Left forelimb (tissue), 1 donor: ENCODE results near the gene CLK3.
"Not testable (repeated sequence)": the region's sequence is repeated elsewhere in the genome, so short reads cannot be mapped to it uniquely, and the experiment has no call there.

ENCODE experiments used
- DNase-seq: peaks from one replicate; pipeline ENCODE4 v3.0.0-alpha.2; 2018; ENCODE audit warnings: low spot score

The CLK3 gene

DNA sequence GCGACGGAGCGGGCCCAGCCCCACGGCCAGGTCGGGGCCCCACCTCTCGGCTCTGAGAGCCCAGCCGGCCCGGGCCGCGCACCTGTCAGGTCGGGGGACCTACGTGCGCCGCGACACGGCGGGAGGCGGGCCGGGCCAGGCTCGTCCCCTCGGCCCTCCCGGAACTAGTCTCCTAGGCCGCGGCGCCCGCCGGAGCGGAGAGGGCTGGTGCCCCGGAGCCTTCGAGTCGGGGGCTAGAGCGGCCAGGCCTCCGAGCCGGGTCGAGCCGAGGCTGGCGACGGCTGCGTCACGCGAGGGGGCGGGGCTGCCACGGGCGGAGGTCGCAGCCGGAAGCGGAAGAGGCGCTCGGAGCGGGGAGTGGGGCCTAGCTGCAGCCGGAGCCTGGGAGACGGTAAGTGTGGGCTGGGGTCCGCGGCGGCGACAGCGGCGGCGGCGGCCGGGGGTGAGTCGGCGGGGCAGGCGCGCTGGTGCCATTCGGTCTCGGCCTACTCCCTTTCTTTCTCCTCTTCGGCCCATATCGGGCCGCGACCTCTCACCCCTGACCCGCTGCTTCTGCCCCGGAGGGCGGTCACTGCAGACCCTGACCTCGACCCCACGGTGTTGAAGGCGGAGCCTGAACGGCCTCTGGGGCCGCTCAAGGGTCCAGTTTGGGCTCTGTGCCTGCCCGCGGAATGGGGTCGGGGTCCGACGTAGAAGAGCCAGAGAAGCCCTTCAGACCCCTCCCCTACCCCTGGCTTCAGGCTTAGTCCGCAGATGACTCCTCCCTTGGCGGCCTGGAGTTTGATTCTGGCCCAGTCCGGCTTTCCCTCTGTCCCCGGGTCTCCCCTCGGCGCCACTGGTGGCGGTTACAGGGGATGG is at the start of gene CLK3:
Gene CLK3, plus strand, starts transcription at position 329 of the 858 bp plus-strand sequence. CDS start 3,361 bp downstream, outside the sequence.
- DNase-seq: peak; percentile 98

DNA sequence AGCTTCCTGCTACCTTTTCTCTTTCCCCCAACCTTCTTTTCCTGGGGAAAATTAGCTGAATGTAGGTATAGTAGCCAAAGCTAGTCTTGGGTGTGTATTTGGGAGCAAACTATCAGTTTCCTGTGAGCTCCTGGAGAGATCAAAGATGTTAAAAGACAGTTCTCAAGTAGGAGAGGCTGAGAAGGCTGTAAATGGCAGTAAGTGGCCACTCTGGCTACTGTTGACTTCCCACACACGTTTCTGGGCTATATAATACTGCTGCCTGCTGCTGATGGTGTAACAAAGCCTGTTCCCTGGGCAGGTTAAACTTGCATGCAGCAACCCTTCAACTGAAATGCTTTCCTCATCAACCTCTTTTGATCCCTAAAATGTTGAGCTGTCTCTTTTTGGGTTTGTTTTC is 47.0 kb upstream of the CLK3 start:
- no peak for DNase-seq

DNA sequence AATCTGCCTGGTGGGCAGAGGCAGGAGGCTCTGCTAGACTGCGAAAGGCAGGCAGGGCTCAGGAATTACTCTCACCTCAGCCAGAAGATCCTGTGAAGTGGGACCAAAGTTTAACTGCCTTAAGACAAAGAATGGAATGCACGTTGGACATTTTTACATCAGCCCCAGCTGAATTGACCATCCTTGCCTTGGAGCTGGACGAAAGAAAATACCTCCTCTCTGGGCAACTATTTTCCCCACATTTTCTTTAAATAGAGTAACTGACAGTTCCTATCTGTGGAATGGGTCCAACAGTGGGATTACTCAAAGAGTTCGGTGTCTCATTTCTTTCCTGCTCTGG is 45.9 kb upstream of the CLK3 start:
- no peak for DNase-seq

DNA sequence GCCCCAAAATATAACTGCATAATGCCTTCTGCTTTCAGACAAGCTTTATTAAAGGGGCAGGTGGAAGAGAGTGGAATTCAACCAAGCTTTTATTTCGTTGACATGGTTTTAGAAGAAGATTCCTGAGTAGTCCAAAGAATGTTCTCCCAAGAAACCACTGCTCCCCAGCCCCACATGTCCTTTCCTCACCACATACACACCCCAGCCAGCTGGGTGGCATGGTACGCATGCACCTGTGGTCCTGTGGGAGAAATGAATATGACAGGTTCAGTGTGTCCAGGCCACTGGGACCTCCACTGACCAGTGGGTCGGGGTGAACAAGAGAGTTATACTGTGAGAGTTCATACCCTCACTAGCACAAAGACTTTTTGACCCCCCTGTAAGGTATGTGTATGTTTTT is 44.4 kb upstream of the CLK3 start:
- no peak for DNase-seq

DNA sequence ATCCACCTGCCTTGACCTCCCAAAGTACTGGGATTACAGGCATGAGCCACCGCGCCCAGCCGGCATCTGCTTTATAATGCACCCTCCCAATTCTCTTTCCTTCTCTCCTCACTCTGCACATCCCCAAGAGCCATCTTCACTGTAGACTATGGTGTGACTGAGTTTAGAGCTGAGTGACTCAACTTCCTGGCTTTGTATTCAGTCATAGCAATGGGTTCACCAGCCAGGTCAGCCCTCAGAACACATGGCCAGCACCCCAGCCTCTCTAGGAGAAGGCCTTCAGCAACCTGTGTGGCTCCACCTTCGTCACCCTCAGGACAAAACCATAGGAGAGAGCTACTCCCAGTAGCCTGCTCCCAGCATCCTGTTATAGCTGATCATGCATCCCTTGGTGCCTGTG is 41.6 kb upstream of the CLK3 start:
- no peak for DNase-seq

DNA sequence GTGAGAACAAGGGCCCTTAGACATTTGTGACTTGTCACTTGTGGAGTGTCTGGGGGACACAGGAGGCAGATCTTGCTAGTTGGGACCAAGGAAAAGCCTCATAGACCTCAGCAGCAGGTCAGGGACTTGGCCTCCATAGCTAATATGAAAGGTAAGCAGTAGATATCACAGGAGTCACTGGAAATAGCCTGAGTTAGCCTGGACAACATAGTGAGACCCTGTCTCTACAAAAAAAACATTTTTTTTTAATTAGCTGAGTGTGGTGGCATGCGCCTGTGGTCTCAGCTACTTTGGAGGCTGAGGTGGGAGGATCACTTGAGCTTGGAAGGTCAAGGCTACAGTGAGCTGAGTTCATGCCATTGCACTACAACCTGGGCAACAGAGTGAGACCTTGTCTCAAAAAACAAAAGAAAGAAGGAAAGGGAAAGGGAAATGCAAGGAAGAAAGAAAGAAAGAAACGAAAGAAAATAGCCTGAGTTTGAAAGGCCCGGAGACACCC is 37.1 kb upstream of the CLK3 start:
- no peak for DNase-seq

DNA sequence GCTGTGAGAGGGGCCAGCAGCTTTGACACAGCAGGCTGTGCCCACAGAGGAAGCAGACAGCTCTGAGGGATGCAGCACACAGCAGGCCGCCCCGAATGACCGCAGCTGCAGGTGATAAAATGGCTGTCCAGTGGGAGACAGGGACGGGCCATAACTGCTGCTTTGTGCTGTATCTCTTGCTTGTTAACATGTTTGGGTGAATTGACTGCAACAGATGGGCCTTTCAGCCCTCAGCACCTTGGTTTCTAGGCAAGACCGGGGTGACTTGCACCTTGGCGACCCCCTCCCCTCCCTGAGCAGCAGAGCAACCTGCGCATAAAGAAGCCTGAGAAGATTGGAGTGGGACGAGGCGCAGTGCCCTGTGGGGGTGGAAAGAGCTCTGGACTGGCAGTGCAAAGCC is 36.6 kb upstream of the CLK3 start:
- DNase-seq: no peak

DNA sequence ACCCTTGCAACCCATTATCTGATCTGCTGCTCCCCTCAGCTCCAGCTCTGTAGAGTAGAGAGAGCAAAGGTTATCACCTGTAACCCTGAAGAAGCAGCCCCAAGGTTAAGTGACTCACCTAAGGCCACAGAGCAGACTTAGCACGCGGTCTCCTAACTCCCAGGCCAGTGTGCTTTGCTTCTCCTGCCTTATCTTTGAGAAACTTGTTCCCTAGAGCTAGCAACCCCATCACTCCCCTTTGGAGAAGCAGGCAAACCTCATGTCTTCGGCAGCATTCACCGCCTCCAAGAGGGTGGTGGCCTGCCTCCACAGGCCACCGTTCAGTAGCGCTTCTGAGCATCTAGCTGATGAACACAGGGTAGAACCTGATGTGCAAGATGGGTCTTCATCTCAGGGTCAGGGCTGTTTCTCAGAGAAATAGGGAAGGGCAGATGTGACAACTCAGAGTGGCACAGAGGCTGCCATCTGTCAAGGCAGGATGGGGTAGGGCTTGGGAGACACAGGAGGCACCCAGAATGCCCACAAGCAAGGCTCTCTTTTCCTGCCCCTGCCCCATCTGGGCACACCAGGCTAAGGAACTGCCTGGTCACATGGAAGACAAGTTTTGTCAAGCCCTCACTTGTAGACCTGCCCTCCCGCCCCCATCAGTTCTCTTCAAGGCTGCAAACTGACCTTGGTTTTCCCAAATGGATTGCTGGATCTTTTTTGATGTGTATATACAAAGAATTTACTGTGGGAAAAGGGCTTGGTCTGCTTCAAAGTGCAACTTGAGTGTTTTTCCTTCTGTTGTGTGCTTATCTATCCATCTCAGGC is 34.9 kb upstream of the CLK3 start:
- DNase-seq: no peak

DNA sequence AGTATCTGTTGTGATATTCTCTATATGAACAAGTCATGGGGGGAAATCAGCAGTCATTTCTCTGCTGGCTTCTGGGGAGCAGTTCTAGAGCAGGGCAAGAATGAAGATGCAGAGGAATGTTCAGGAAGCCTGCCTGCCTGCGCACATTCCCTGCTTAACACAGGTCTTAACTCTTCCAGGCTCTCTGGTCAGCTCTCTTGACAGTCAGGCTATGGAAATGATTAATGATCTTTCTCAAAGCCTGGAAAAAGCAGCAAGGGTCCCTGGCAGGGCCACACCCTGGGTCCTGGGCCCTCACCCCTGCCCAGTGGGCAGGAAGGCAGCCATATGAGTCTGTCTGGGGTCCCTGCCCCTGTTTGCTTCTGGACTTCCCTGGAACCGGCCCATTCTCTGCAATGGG is 31.4 kb upstream of the CLK3 start:
- DNase-seq: no peak

DNA sequence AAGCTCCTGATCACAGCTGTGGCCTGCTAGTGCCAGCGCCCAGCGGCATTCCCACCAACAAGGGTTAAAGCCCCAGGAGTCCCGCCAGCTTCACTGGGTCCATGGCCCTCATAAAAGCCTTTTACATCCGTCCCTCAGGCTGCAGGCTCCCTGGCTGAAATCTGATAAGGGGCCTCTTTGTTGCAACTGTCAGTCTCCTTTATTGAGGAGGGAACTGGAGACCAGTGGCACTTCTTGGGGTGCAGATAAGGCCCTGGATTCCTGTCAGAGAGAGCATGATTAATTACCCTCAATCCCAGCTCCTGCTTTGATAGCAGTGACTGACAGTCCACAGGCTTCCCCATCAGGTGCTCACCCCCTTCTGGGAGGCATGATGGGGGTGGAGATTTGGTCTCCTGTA is 30.9 kb upstream of the CLK3 start:
- DNase-seq: no peak

DNA sequence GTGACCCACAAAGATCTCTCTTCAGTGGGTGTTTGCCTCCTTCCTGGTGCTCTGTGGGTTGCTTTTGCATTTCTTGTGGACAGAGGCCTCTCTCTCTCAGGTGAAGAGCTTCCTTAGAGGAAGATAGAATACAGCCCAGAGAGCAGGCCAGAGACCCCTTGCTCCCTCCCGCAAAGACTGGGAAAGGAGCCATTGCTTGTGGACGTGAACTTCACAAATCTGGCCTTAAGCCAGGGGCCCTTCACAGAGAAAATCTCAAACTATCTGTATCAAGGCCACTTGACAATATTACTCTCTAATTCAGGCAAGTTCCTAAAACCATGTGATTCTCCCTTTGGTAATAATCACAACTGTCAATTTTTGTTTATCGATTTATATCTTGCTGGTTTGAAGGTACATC is 30.4 kb upstream of the CLK3 start:
- no peak for DNase-seq

DNA sequence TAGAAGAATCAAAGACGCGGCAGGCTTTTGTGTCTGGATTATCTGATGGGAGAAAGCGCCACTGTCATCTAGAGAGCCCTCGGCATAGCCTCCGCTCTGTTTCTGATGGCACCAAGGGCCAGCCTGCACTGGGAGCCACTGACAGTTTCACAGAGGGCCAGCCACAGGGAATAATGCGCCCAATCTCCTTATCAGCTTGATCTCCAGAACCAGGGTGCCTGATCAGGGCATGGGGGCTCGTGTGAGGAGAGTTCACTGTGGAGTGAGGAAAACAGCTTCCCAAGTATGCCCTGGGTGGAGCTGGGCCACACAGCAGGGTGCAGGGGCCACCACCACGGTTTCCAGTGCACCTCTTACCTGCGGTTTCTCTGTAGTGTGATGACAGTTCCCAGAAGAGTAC is 29.8 kb upstream of the CLK3 start:
- no peak for DNase-seq

DNA sequence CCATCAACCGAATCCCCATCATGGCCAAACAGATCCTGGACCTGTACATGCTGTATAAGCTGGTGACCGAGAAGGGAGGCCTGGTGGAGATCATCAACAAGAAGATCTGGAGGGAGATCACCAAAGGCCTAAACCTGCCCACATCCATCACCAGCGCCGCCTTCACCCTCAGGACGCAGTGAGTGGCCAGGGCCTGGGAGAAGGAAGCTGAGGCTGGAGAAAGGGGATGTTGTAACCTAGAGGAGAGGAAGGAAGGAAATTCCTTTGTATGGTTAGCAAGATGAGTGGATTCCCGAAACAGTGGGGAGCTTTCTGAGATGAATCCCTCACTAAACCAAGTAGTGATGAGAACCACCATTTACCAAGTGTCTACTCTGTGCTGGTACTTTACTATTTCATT is 25.8 kb upstream of the CLK3 start:
- no peak for DNase-seq

DNA sequence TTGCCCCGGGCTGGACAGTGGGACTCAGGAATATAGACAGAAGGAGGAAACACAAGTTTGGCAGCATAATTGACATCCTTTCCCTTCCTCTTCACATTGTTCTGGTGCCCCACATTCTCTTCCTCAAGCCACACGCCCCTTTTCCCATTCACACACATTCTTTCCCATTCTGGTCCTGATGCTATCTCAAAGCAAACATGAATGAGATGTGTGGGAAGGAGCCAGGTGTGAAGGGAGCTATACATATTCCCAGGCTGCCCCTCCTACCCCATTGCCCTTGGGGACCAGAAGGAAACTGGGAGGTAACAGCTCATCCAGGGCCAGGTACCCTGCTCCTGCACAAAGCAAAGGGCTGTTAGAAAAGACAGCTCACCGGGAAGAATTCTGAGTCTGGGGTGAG is 23.4 kb upstream of the CLK3 start:
- no peak for DNase-seq

DNA sequence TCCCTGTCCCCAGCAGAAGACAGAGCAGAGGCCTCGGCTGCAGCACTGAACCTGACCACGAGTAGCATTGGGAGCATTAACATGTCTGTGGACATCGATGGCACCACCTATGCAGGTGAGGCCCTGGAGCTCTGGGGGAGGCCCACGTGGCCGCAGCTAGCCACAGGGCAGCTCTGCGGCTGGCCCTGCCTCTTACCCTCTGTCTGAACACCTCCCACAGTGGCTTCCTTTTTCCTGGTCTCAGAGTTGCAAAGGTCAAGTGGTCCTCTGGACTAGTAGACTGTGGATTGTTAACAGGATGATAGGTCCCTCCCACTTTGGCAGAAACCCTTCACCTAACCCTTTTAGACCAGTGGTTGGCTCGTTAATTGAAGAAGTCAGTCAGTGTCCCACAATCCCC is 22.5 kb upstream of the CLK3 start:
- no peak for DNase-seq

DNA sequence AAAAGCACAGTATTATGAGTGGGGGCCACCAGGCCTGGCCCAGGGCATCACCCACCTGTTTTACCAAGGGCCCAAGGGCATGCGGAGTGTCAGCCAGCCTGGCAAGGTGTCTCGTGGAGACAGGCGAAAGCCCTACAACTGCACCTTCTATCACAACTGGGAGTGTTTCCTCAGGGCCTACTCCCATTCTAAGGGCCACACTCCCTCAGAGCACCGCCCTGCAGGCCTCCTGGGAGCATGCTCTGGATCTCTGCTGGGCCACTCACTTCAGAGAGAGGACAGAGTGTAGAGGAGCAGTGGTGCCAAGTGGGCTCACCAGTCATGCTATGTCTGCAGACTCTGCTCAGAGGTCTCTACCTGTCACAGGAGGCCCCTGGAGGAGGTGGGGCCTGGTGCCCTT is 21.2 kb upstream of the CLK3 start:
- DNase-seq: no peak

DNA sequence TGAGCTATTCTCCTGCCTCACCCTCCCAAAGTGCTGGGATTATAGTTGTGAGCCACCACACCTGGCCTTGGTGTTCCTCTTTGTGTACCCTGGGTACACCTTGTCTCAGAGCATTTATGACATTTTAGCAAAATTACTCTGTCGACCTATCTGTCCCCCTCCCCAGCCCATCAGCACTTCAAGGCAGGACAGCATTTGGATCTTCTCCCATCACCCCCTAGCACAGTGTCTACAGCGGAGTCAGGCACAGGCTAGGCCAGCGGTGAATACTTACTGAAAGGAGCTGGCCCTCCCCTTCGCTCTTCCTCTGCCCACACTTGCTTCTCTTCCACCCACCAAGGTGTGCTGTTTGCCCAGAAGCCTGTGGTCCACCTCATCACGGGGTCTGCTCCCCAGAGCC is 20.4 kb upstream of the CLK3 start:
- DNase-seq: no peak

DNA sequence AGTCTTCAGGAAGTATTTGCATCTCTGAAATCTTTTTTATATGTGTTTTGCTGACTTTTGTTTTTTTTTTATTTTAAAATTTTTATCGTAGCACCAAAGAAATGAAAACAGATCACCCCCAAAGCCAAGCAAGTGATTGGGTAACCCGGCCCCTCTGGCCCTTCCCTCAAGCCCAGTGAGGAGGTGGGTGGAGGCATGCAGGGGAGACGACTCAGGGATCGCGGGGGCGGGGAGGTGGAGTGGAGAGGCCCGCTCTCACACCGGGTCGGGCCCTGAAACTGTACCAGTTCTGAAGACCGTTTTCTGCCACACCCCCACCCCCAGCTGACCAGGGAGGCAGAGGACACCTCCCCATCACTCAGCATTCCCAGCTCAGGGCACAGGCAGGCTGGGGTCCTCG is 18.9 kb upstream of the CLK3 start:
- DNase-seq: not testable (repeated sequence)

DNA sequence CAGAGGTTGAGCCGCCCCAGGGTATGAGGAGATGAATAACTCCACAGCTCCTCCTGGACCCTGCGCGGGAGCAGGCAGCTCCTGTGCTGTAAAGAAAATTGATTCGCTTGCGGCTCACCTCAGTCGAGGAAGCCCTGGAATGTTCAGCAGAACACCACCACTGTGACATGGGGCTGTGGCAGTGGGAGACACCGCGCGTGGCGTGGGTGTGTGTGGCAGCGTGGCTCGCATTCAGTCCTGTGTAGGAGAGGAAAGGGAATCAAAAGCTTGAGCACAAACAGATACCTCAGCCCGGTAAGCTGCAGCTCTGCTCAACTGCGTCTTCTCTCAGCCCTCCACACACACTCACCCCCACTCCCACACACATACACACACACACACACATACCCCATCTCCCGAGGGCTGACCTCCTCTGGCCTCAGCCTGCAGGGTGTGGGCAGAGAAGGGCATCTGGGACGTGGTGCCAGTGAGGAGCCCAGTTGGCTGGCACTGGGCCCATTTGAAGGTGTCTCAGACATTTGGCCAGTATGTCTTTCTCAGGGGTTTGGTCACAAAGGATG is 18.4 kb upstream of the CLK3 start:
- not testable (repeated sequence) for DNase-seq

DNA sequence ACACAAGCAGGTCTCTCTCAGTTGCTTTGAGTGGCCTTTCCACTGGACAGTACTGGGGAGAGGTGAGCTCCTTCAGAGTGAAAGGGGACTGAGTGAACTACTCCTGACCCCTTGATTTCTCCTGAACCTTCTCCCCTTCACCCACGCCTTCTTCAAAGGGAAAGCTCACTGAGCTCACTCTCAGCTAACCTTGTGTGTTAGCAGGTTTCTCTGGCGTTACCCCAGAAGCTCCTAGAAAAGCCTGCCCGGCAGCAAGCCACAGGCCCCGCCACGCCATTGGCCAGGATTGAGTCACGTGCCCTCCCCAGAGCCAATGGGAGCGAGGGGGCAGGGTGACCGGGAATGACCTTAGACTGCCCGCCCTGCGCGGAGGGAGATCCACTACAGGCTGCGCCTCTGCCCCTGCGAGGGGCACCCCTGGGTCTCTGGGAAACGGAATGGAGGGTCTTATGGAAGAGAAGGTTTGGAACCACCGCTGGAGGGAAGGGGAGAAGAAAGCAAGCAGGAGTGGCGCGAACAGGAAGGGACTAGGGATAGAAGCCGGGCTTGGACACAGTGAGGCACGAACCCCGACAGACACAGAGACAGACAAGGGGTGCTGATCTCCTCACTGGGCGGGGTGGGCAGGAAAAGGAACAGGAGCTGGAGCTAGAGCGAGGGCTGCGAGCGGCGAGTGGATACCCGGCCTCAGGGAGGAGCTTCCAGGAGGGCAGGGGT is 17.4 kb upstream of the CLK3 start:
- DNase-seq: peak; percentile 97

DNA sequence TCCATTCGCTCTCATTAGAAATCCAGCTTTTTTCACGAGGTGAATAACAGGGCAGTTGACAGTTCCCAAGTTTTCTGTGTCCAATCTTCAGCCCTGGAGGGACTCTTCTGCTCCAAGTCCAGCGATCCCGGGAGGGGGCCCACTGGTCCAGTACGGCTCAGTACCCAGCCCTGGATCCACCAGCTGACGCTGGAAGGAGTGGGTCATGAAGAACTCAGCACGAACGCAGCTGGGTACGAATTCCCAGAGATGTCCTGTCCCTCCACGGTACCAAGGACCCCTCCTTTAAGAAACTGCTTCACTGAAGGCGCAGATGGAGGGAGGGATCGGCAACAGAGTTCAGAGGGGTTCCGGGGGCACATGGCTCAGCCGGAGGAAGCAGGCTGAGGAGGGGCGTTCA is 16.5 kb upstream of the CLK3 start:
- DNase-seq: no peak

DNA sequence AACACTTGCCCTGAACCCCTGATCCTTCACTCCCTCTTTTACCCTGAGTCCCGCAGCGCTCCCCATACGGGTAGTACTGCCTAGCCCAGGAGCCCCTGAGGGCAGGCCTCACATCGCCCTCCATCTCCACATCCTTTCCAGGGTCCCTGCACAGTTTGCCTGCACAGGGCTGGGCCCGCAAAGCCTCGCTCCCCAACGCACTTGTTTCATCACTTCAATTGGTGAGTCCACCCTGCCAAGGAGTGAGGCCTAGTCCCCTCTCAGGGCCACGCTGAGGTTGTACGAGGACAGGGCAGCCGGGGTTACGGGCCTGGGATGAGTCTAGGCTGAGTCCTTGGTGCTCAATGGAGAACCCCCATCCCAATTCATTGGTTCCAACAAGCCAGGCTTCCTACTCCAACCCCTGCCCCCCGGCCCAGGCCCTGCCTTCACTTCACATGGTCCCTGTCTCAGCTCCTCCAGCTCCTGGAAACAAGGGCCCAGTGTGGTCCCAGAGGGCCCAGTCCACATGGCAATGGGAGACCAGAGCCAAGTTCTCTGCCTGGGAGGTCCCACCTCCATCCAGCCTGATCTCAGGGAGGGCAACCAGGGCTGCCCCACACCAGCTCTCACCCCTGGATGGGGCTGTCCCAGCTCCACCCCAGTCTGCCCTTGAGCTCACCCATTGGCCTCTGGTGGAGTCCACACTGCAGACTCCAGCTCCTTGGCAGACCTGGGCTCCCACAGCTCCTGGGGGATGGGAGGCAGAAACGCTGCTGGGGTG is 12.4 kb upstream of the CLK3 start:
- no peak for DNase-seq
